ELF-1 (cell line): ENCODE data around the gene SFRP4.
A peak's percentile ranks its signal among the peaks of the same experiment; 100 is the strongest.
"Not testable (repeated sequence)": the region's sequence is repeated elsewhere in the genome, so short reads cannot be mapped to it uniquely, and the experiment has no call there.

ENCODE experiments used
- DNase-seq: peaks from one replicate; pipeline ENCODE4 v3.0.0-alpha.2; 2016; ENCODE audit warnings: low read depth, low spot score

The SFRP4 gene

GRCh38 chr7:37916673-37917660, at the start of gene SFRP4:
Gene SFRP4, minus strand, starts transcription at chr7:37916817. Its CDS starts 280 bp downstream, at chr7:37916537.
- peak; percentile 70 for DNase-seq

DNA sequence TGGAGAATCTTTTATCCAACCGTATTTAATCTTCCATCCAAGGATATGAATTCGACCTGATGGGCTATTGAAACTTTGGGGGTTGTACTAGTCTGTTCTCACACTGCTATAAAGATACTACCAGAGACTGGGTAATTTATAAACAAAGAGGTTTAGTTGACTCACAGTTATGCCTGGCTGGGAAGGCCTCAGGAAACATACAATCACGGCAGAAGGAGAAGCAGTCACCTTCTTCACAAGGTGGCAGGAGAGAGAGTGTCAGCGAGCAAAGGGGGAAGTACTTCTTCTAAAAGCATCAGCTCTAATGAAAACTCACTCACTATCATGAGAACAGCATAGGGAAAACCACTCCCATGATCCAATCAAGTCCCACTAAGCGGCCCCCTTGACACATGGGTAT, 47.6 kb upstream of the SFRP4 start:
- no peak for DNase-seq

DNA sequence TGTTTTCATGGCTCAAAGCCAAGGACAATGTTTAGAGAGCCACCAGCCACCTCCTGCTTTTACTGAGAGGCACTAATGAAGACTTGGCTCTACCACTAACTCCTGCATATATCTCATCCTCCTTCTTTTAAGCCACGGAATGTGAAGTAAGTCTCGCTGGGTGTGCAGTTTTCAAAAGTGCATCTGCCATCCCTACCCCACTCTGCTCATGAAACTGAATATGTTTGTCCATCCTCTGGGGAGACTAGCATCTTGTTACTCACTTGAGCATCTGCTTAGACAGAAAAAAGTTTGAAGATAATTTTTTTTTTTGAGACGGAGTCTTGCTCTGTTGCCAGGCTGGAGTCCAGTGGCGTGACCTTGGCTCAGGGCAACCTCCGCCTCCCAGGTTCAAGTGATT, 44.6 kb upstream of the SFRP4 start:
- DNase-seq, result no peak

DNA sequence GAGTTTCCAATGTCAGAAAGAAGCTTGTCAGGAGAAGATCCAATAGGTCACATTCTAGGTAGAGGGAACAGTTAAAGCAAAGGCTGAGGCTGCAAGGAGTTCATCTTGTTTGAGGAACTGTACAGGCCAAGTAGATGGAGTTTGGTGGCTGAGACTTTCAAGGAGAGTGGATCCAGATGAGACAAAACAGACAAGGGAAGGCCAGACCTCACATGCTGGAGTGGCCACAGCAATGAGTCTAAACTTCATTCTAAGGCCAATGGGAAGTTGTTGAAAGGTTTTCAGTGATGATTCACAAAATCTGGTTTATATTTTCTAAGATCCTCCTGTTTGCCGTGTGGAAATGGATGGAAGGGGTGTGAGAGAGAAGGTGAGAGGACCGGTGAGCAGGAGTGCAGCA, 43.9 kb upstream of the SFRP4 start:
- DNase-seq, result no peak

DNA sequence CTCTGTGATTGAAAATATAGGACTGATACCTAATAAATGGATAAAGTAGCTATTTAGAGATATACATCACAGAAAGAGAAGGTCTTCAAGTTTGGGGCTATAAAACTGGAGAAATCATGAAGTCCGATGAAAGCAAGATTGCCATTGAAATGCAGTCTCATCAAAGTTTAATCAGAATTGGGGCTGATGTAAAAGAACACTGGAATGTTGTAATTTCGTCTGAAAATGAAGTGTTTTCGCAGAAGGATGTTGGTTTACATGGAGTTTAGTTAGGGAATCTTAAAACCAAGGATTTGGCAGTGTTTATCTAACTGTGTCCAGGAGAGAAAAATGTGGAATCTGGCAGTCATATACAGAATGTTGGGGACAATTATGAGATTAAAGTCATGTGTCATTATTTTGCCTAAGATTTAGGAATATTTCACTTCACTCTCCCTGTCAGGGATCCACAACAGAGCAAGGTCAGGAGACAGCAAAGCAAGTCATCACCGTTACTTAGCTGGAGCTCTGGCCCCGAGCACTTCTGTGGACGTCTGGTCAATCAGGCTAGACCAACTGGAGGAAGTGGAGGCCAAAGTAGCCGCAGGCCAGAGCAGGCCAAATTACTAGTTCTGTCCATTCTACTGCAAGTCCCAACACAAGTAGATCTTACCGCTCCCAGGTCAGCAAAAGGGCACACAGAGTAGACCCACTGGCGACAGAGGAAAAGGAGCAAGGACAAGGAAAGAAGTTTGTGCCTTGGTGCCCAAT, 40.8 kb upstream of the SFRP4 start:
- peak; percentile 6 for DNase-seq

DNA sequence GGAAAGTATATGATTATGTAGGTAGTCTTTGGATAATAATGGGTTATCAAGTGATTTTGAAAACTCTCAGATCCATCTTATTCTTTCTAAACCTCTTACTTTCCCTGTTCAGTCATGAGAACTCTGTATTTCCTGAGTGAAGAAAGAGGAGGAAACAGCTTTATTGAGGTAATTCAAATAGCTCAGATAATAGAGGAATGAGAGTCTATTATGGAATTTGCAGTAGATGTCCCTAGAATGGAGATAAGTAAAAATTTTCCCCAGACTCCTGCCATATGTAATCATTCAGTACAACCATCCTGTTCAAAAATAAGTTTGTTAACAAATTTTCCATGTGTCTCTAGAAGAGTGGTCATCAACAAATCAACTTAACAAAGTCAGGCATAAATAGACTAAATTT, 40.2 kb upstream of the SFRP4 start:
- no peak for DNase-seq

DNA sequence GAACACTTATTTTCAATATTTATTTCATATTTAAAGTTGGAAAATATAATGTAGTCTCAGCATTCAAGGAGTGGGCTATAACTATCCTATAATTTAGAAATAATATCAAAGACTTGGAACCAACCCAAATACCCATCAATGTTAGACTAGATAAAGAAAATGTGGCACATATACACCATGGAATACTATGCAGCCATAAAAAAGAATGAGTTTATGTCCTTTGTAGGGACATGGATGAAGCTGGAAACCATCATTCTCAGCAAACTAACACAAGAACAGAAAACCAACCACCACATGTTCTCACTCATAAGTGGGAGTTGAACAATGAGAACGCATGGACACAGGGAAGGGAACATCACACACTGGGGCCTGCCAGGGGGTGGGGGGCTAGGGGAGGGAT, 37.6 kb upstream of the SFRP4 start:
- not testable (repeated sequence) for DNase-seq

DNA sequence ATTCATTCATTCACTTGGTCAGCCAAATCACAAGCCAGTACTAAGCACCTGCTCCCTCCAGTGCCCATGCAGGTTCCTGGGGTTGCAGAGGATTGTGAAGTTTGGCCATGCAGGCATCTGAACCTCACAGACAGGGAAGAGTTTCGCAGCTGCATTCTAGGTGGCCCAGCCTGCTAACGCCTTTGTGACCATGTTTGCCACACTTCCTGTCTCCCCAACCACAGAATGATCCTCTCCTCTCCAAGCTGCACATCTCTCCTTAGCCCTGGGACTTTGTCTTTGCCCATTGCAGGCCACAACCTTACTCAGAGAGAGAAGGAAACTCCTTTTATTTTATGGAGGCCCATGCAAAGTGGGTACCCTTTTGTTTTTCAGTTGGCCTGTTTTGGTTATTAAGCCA, 35.6 kb upstream of the SFRP4 start:
- DNase-seq, result no peak

DNA sequence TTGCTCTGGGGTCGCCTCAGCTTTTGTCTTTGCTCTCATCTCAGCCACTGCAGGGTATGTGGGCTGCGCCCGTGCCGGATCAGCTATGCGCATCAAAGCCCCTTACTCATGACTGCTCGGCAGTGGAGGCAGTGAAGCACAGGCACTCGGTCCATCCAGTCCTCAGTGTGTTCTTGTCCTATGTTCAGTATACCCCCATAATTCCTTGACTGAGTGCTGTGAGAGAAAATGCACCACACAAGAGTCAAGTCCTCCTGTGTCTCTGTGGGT, 31.3 kb upstream of the SFRP4 start:
- DNase-seq, result no peak

GRCh38 chr7:37947138-37947940, 30.7 kb upstream of the SFRP4 start:
- DNase-seq, result no peak

DNA sequence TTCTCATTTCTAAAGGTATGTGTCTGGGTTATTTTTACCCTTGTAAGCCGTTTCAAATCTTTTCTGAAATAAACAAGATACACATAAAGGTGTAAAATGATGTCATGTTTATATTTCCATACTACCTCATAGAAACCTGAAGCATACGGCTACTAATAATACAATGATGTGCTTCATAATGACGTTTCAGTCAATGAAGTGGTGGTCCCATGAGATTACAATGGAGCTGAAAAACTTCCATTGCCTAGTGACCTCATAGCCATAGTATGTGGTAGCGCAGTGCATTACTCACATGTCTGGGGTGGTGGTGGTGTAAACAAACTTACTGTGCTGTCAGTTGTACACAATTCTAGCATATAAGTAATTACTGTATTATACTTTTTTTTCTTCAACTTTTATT, 28.7 kb upstream of the SFRP4 start:
- no peak for DNase-seq

DNA sequence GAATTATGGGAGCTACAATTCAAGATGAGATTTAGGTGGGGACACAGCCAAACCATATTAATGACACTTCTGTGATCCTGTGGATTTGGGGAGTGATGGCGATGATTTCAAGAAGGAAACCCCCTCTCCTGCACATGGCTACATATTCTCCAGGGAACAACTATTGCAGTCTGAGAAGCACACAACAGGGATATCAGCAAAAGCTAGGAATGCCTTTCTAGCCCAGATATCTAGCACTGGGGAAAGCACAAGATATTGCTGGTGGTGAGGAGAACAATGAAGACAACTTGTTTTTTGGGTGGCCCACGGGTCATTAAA, 28.1 kb upstream of the SFRP4 start:
- DNase-seq, result no peak

GRCh38 chr7:37943905-37944736, 27.5 kb upstream of the SFRP4 start:
- DNase-seq, result no peak

GRCh38 chr7:37942934-37943610, 26.5 kb upstream of the SFRP4 start:
- DNase-seq, result peak; percentile 43

- no peak for DNase-seq
These were observed 16.5 kb upstream of the SFRP4 start for GRCh38 chr7:37933018-37933566.

DNA sequence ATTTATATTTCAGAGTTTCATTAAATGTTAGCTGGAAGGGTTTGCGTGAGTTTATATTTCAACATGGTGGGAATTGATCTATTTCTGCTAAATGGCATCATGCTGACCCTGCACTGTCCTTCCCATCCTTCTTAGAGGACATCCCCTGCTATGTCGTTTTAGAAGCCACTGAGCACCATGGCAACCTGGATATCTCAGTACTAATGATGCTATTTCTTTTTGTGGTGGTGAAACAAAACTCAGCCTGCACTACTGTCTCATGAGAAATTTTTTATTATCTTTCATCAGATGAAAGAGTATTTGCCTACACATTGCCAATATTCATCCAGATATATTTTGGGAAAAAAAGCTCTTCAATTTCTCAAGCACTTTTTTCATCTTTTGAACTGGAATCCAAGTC, 15.9 kb upstream of the SFRP4 start:
- DNase-seq, result no peak

- DNase-seq, result no peak
These were observed 13.8 kb upstream of the SFRP4 start for GRCh38 chr7:37930226-37930948.

DNA sequence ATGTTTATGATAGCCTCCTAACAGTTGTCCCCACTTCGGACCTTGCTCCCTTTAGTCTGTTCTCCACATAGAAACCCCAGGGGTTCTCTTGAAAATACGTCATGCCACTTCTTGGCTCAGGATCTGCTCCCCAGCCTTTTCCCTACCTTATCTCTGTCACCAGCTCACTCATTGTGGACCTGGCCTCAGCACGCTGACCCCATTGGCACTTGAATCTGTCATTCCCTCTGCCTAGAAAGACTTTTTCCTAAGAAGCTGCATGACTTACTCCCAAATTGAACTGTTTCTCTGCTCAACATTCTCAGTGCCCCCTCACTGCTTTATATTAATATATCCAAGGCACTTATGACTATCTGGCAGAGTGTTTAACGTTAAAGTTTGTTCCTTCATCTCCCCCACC, 12.3 kb upstream of the SFRP4 start:
- no peak for DNase-seq

DNA sequence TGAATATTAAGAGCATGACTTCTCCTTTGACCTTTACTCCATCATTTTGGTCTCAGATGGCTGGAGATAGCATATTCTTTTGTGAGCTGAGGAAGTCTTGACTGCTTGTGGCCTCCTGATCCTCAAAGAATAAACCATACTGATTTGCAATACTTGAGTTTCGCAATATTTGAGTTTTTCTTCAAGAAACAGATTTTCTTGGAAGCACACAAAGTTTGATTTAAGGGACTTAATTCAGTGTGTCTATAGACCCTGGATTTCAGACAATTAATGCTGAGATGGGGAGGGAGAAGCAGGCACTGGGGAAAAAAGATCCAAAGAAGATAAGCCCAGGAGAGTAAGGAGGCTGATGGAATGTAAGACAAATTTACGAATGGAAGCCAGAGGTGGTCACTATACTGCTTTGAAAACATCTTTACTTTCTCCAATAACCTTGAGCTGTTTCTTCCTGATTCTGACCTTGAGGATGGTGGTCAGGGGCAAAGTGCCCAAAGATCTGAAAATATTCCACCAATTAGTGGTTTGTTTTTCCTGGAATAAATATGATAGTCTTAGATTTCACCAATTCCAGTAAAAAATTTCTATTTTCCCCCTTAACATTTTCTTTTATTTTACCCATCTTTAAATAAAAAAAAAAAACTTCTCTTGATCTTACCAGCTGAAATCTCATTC, 11.3 kb upstream of the SFRP4 start:
- DNase-seq, result no peak
